ENCODE results near the gene ITGB3. TPM values are rescaled to one million over a fixed set of nuclear protein-coding genes. Genes with fewer than 3 reads are reported as not detected.

The ITGB3 gene
- total and polyA plus RNA-seq, 2 of the 8 experiments (the other 6 are each of a cell fraction or from before 2014, with no cell fraction given), result 0.08 to 0.09 TPM

DNA sequence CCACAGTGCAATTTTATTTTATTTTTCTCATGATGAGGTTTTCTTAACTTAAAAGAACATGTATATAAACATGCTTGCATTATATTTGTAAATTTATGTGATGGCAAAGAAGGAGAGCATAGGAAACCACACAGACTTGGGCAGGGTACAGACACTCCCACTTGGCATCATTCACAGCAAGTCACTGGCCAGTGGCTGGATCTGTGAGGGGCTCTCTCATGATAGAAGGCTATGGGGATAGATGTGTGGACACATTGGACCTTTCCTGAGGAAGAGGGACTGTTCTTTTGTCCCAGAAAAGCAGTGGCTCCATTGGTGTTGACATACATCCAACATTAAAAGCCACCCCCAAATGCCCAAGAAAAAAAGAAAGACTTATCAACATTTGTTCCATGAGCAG, 57.8 kb downstream of the ITGB3 start (continued):
- TF ChIP-seq RAD21 (IDR thresholded peaks at IDR 0.05 in 1 of 2, conservative IDR thresholded peaks at IDR 0.05 in 1 of 2; ENCODE audit: low read depth in 2 of 2, low read length in 2 of 2) (no peak), JUN (IDR thresholded peaks at IDR 0.05; ENCODE audit: low read depth, low read length) (no peak), RBBP5 (IDR thresholded peaks at IDR 0.05; ENCODE audit: borderline replicate concordance, low read depth, low read length) (no peak), TBP (IDR thresholded peaks at IDR 0.05; ENCODE audit: low read depth, low read length) (no peak)
